ENCODE results near the gene PPA2.
A peak's percentile ranks its signal among the peaks of the same experiment; 100 is the strongest.
"Not testable (repeated sequence)": the region's sequence is repeated elsewhere in the genome, so short reads cannot be mapped to it uniquely, and the experiment has no call there.

PPA2 gene

GRCh38 chr4:105461621-105462382 lies 12.1 kb downstream of the PPA2 start:
- no peak for DNase-seq
- in situ Hi-C loops (cut with MboI; ENCODE audit: low pct_unique_long_range_greater_than_20kb, low sequenced_read_pairs), result loop anchor here (25.0 kb wide), 1 partner anchor 325 kb away; the partner anchor contains the start of gene TET2

DNA sequence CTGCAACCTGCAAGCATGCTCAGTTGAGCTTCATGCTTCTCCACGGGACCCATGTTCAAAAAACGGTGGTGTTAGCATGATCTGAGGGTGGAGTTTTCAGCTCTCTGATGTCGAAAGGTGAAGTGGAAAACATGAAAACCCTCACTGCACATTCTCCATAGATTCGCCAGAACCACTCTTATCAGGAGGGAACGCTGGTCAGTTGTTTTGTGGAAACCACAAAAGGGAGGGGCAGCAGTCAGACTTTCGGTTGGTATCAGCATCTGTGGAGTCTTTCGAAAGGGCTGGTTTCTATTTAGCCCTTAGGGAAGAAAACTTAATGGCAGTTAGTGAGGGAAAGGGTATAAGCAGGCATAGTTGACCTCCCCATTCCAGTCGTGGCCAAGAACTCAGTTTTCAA lies 12.6 kb downstream of the PPA2 start:
- in situ Hi-C loops (cut with MboI; ENCODE audit: low pct_unique_long_range_greater_than_20kb, low sequenced_read_pairs), result loop anchor here (25.0 kb wide), 1 partner anchor 324 kb away; the partner anchor contains the start of gene TET2
- DNase-seq, result peak; percentile 75

GRCh38 chr4:105460306-105460705 lies 13.6 kb downstream of the PPA2 start:
- in situ Hi-C loops (cut with MboI; ENCODE audit: low pct_unique_long_range_greater_than_20kb, low sequenced_read_pairs), result loop anchor here (25.0 kb wide), 1 partner anchor 323 kb away; the partner anchor contains the start of gene TET2

DNA sequence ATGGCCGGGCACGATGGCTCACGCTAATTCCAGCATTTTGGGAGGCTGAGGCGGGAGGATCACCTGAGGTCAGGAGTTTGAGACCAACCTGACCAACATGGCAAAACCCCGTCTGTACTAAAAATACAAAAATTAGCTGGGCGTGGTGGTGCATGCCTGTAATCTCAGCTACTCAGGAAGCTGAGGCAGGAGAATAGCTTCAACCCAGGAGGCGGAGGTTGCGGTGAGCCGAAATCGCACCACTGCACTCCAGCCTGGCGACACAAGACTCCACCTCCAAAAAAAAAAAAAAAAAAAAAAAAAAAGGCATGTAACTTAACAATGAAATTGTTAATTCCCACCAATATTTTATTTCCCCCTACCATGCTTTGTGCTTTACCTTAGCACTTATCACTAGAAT lies 15.3 kb downstream of the PPA2 start:
- not testable (repeated sequence) for DNase-seq
- in situ Hi-C loops (cut with MboI; ENCODE audit: low pct_unique_long_range_greater_than_20kb, low sequenced_read_pairs), result loop anchor here (25.0 kb wide), 1 partner anchor 321 kb away; the partner anchor contains the start of gene TET2

More at GRCh38 chr4:105460306-105460705, 13.6 kb downstream of the PPA2 start:
- DNase-seq, result no peak

GRCh38 chr4:105458001-105458400 lies 15.9 kb downstream of the PPA2 start:
- in situ Hi-C loops (cut with MboI; ENCODE audit: low pct_unique_long_range_greater_than_20kb, low sequenced_read_pairs), result loop anchor here (25.0 kb wide), 1 partner anchor 321 kb away; the partner anchor contains the start of gene TET2
- DNase-seq, result no peak

DNA sequence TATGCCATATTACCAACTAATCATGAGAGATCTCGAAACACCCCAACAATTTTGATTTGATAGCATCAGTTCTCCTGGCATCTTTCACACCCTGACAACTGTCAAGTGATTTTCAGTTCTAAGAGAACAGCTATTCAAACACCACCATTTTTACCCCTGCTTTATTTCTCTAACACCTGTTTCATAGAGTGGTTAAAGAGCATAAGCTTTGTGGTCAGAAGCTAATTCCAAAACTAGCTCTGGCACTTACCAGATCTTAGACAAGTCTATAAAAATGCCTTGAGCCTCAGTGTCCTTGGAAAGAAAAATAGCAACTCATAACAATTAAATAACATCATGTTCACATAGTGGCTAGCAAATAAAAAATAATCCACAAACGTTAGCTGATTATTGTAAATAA lies 17.9 kb downstream of the PPA2 start:
- DNase-seq, result no peak
- in situ Hi-C loops (cut with MboI; ENCODE audit: low pct_unique_long_range_greater_than_20kb, low sequenced_read_pairs), result loop anchor here (25.0 kb wide), 1 partner anchor 319 kb away; the partner anchor contains the start of gene TET2

- in situ Hi-C loops (cut with MboI; ENCODE audit: low pct_unique_long_range_greater_than_20kb, low sequenced_read_pairs), result loop anchor here (25.0 kb wide), 1 partner anchor 318 kb away; the partner anchor contains the start of gene TET2
- DNase-seq, result no peak
Observed at GRCh38 chr4:105455182-105455581, 18.7 kb downstream of the PPA2 start.

DNA sequence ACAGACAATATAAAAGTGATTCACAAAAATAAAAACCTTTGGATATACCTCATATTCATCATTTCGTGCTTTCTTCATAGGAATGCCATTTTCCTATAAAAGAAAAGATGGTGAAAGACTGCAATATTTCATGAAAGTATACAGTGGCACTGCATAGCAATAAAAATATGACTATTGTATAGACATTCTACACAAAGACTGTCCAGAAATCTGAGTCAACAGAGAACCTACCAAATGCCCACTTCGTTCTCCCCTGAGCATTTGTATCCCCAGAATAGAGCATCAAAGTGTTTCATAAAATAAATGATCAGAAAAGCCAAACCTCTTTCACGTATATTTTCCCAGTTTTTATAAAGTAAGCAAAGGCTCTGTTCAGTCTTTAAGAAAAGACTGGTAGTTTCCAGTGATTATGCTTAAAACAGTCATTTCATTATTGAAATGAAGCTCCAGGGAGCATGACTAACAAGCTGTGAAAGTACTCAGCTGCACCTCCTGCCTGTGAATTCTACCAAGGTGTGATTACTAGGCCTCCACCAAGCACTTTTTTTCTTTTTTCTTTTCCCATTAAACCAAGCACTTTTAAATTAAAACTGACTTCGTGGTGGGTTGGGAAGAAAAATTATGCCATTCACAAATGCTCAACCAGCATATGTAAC lies 20.2 kb downstream of the PPA2 start:
- in situ Hi-C loops (cut with MboI; ENCODE audit: low pct_unique_long_range_greater_than_20kb, low sequenced_read_pairs), result loop anchor here (25.0 kb wide), 1 partner anchor 316 kb away; the partner anchor contains the start of gene TET2

DNA sequence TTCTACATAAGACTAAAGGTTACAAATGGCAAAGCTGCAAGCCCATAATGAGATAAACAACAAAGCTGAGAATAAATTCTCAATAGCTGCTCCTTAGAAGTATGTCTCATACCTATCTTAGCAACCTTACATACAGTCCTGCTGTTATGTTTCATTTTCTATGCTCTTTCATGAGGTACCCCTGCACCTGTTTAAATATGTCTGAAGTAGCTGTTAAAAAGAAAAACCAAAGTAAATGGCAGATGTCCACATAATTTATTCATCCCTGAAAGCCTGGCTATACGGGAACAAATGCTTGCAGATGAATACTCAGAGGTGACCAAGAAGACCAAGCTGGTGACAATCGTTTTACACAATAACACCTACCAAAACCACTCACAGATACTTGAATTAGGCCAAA lies 22.5 kb downstream of the PPA2 start:
- DNase-seq, result no peak
- in situ Hi-C loops (cut with MboI; ENCODE audit: low pct_unique_long_range_greater_than_20kb, low sequenced_read_pairs), result loop anchor here (25.0 kb wide), 1 partner anchor 314 kb away; the partner anchor contains the start of gene TET2

More for the DNA sequence above, 20.2 kb downstream of the PPA2 start:
- no peak for DNase-seq

DNA sequence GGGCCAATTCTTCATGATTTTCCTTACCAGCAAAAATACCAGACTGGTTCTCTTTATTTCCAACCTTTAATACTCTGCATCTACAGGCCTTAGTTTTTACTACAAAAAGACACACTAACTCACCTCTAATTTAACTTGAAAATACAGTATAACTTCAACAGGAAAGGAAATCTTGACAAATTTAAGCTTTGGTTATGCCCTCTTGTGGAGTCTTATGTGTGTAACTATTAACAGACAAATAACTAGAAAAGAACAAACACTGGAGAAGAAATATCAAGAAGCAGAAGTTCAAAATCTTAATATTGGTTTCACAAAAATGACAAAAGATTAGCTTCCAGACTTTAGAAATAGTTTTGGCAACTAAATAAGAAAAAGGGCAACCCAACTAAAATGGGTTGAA lies 33.0 kb downstream of the PPA2 start:
- in situ Hi-C loops (cut with MboI; ENCODE audit: low pct_unique_long_range_greater_than_20kb, low sequenced_read_pairs), result no loop called here
- DNase-seq, result no peak

- in situ Hi-C loops (cut with MboI; ENCODE audit: low pct_unique_long_range_greater_than_20kb, low sequenced_read_pairs), result no loop called here
- DNase-seq, result no peak
Observed at GRCh38 chr4:105437637-105438036, 36.2 kb downstream of the PPA2 start.

DNA sequence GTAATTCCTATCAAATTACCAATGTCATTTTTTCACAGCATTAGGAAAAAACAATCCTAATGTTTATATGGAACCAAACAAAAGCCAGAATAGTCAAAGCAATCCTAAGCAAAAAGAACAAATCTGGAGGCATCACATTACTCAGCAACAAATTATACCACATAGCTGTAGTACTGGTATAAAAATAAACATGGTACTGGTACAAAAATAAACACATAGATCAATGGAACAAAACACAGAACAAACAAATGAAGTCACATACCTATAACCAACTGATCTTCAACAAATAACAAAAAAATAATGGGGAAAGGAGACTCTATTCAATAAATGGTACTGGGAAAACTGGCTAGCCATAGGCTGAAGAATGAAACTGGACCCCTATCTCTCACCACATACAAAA lies 37.4 kb downstream of the PPA2 start:
- in situ Hi-C loops (cut with MboI; ENCODE audit: low pct_unique_long_range_greater_than_20kb, low sequenced_read_pairs), result no loop called here
- DNase-seq, result no peak

- in situ Hi-C loops (cut with MboI; ENCODE audit: low pct_unique_long_range_greater_than_20kb, low sequenced_read_pairs), result no loop called here
- no peak for DNase-seq
Observed at GRCh38 chr4:105434940-105435339, 38.9 kb downstream of the PPA2 start.

GRCh38 chr4:105433421-105433820 lies 40.4 kb downstream of the PPA2 start:
- in situ Hi-C loops (cut with MboI; ENCODE audit: low pct_unique_long_range_greater_than_20kb, low sequenced_read_pairs), result no loop called here
- DNase-seq, result no peak

- in situ Hi-C loops (cut with MboI; ENCODE audit: low pct_unique_long_range_greater_than_20kb, low sequenced_read_pairs), result no loop called here
- no peak for DNase-seq
Observed at GRCh38 chr4:105432438-105432837, 41.4 kb downstream of the PPA2 start.

- no peak for DNase-seq
- in situ Hi-C loops (cut with MboI; ENCODE audit: low pct_unique_long_range_greater_than_20kb, low sequenced_read_pairs), result no loop called here
Observed at GRCh38 chr4:105430811-105431210, 43.1 kb downstream of the PPA2 start.

GRCh38 chr4:105426187-105426897 lies 47.5 kb downstream of the PPA2 start:
- in situ Hi-C loops (cut with MboI; ENCODE audit: low pct_unique_long_range_greater_than_20kb, low sequenced_read_pairs), result no loop called here
- DNase-seq, result no peak

- in situ Hi-C loops (cut with MboI; ENCODE audit: low pct_unique_long_range_greater_than_20kb, low sequenced_read_pairs), result no loop called here
- DNase-seq, result no peak
Observed at GRCh38 chr4:105422207-105422920, 51.5 kb downstream of the PPA2 start.

GRCh38 chr4:105417624-105418023 lies 56.2 kb downstream of the PPA2 start:
- DNase-seq, result no peak
- in situ Hi-C loops (cut with MboI; ENCODE audit: low pct_unique_long_range_greater_than_20kb, low sequenced_read_pairs), result no loop called here

Data from KBM-7 (cell line).